GM10847 (cell line): Measurements from ENCODE around the gene NEDD4L.

ENCODE experiments used
- POLR2A ChIP-seq: IDR thresholded peaks from 2 replicates; pipeline ENCODE4 v1.6.1; 2011; ENCODE audit not compliant: insufficient read length; ENCODE audit errors: extremely low read depth

The NEDD4L gene

GRCh38 chr18:58043491-58044369 lies at the start of gene NEDD4L:
NEDD4L (plus strand) TSS chr18:58044226; CDS start chr18:58044661, 435 bp downstream.
- TF ChIP-seq POLR2A = no peak

DNA sequence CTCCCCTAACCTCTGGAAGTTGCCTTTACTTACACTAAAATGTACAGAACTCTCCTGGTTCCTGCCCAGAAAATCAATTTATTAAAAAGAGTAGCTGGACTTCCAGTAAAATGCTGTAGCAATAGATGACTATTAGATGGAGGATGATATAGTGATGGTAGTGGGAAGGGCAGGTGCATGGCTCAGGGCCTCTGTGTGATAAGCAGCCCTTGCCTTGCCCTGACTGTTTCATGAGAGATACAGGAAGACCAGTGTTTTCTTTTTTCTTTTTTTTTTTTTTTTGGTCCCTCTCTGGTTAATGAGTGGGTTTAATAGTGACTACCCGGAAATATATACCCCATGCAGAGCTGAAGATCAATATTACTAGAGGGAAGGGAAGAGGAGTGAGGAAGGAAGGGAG lies 48.7 kb upstream of the NEDD4L start:
- TF ChIP-seq POLR2A = no peak

GRCh38 chr18:57997820-57998219 lies 46.2 kb upstream of the NEDD4L start:
- TF ChIP-seq POLR2A = no peak

- TF ChIP-seq POLR2A = no peak
Measured at GRCh38 chr18:57998461-57998860, 45.6 kb upstream of the NEDD4L start.

DNA sequence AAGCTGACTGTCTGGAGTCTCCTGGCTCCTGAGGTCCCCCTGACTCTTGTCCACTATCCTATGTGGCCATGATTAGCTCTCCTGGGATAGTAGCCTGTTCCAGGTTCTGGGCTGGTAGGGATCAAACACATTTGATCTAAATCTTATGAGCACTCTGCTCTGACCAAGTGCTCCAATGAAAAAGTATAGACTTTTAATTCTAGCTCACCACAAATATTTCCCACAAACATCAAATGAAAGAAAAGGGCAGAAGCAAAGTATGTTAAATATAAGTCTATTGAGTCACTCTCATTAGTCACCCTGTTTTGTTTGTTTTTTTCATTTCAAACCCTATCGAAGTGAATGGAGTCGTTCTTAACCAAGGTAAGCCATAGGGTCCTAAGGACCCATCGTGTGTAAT lies 39.7 kb upstream of the NEDD4L start:
- TF ChIP-seq POLR2A = no peak

DNA sequence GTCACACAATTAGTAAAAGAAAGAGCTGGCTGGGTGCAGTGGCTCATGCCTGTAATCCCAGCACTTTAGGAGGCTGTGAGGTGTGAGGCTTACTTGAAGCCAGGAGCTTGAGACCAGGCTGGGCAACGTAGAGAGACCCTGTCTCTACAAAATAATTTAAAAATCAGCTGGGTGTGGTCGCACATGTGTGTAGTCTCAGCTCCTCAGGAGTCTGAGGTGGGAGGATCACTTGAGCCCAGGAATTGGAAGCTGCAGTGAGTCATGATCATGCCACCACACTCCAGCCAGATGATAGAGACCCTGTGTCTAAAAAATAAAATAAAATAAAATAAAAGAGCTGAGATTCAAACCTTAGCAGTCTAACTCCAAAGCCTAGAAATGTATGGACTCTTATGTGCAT lies 39.0 kb upstream of the NEDD4L start:
- no peak for TF ChIP-seq POLR2A

DNA sequence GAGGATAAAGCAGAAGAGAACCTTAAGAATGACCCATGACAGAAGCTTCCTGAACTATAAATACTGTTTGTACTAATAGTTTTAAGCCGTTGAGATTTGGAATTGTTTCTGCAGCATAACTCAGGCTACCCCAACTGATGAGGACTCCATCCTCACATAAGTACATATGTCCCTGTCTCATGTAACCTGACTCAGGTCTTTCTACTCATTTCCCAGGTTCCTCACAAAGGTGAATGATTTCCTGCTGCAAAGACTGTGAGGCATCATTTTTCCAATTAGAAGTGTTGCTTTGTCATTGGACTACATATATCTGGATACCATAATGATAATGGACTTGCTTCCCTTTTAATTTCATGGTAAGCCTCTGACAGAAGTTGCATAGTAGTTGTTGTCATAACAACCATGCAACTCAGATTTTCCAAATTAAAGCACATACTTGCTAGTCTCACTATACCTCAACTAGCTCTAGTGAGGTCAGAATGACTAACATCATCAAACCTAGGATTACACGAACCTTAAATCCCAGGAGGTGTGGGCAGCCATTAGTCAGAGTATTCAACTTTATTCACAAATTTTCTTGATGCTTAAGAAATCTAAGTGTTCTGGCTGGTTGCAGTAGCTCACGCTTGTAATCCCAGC lies 38.0 kb upstream of the NEDD4L start:
- TF ChIP-seq POLR2A = no peak

DNA sequence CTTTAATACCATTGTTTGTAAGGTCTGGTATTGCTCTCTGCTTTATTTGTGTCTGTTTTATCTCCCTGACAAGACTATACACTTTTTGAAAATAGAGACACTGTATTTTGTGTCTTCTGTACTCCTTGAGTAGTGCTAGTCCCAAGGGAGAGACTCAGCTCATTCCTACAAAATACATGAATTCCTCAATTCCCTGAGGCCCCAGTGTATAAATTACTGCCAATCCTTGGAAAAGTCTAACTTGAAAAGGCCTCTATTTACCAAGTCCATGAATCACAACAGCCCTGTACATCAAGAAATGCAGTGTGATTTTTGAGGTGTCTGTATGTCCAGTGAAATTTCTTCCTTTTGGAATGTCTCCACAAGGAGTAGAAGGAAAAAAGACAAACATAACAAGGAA lies 34.9 kb upstream of the NEDD4L start:
- no peak for TF ChIP-seq POLR2A

- no peak for TF ChIP-seq POLR2A
Measured at GRCh38 chr18:58010265-58010664, 33.8 kb upstream of the NEDD4L start.

GRCh38 chr18:58012356-58012755 lies 31.7 kb upstream of the NEDD4L start:
- TF ChIP-seq POLR2A = no peak

DNA sequence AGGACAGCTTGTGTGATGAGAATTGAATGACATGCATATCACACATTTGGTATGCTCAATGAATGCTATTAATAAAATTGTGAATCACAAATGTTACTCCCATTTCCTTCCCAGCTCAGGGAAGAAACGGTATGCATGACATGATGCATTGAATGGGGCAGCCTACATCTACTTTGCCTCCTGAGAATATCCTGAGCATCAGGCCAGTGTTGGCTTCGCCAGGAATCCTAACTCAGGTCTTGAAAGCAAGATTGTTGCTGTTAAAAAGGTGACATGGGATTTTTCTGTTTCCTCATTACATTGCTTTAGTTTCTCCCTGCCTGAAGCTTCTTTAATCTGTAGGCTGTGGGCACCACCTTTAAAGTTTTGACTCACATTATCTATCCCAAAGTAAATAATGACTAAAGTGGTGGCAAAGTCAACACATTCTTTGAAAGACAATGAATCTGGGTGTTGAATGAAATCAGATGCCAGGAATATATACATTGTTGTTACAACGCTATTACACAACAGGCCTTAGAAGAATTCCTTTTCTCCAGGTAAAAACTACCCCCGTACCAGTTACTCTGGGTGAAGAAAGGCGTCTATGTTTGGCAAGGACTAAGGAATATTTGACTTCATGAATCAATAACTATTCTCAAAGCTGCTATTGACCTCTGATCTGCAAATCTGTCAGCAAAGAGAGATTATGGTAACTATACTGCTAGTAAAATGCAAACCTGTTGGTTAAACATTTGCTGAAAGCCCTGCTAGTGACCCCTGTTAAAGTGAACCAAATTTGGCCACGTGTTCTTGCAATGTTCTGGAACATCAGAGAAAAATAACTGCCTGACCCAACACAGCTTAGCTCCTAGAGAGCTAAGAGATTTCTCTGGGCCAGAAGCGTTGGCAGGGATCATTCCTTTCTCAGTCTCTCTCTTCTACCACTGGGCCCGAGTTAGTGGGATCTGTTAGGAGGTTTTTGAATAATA lies 30.5 kb upstream of the NEDD4L start:
- no peak for TF ChIP-seq POLR2A

- no peak for TF ChIP-seq POLR2A
Measured at GRCh38 chr18:58015065-58015780, 28.8 kb upstream of the NEDD4L start.

DNA sequence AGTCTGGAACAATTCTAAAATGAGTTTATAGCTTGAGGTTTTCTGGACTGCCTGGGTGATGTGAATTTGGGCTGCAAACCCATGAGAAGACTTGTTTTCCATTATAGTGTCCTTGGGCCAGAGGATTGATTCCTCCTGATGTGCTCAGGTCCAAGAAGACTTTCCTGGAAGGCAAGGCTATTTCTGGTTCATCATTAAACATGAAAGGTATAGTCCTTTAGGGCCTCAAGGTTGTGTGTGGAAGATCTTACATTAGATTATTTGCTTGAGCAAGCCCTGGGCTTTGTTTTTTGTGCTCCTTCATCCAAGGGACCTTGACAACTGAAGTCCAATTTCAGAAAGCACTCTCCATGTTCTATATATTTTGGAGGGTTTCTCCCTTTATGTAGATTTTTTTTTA lies 26.8 kb upstream of the NEDD4L start:
- TF ChIP-seq POLR2A = no peak

DNA sequence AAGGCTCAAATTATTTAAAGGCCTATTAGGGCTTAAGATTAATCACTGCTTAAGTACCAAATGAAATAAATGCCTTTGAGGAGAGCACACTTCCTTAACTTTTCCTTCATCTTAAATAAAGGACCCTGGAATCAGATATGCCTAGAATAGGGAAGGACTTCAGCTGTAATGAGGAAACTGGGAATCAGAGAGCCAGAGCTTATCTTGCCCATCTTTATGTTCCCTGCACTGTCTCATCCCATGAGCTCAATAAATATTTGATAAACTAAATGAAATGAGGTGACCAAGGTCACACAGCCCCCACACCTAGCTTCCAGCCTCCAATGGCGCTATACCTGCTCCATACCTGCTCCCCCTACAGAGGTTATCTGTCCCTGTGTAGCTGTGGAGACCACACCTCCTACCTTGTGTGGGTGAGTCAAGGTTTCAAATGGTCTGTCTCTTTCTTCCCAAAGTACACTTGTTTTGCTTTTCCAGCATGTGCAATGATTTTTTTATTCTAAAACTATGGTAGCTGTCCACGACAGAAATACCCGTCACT lies 23.4 kb upstream of the NEDD4L start:
- no peak for TF ChIP-seq POLR2A
